Activated naive CD4-positive, alpha-beta T cell (primary cell): ENCODE data around the gene RTF1.

Experiments used
- DNase-seq, 4 experiments: peaks; one replicate each; lab custom pipeline; 2025; lab: John Stamatoyannopoulos, UW

The RTF1 gene

DNA sequence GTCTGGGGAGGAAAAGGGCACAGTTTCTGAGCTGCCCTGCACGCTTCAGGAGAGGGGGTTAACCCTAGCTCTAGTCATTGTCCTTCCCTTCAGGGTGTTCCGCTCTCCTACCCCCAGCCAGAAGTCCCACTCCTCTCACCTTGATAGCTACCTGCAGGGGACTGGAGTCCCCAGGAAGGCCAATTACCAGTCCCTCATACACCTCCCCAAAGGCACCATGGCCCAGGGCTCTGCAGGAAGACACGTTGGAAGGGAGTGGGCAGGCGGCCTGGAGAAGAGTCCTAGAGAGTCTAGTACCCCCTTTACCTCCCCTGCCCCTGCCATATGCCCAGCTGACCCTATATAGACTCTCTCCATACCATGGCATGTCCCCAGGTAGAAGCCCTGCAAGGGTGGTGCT, 88.9 kb downstream of the RTF1 start:
- DNase-seq: no peak

DNA sequence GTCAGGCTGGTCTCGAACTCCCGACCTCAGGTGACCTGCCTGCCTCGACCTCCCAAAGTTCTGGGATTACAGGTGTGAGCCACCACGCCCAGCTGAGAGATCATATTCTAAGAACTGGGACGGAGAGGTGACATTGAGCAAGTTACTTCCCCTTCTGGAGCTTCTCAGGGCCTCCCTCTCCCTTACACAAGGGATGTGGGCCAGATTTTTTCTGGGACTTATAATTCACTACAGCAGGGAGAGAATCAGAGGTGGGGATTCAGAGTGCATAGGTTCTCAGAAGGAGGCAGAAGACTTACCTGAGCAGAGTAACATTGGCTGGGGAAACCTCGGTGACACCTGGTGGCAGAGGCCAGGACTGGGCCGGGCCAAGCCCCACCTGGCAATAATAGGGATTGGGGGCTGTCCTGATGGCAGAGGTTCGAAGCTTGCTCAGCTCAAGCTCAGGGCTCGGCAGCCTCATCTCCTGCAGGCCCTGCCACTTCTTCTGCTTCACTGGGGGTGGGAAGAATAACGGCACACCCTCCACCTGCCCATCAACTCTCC, 90.0 kb downstream of the RTF1 start:
- peak in 1 of 4 experiments; percentile 8 for DNase-seq

DNA sequence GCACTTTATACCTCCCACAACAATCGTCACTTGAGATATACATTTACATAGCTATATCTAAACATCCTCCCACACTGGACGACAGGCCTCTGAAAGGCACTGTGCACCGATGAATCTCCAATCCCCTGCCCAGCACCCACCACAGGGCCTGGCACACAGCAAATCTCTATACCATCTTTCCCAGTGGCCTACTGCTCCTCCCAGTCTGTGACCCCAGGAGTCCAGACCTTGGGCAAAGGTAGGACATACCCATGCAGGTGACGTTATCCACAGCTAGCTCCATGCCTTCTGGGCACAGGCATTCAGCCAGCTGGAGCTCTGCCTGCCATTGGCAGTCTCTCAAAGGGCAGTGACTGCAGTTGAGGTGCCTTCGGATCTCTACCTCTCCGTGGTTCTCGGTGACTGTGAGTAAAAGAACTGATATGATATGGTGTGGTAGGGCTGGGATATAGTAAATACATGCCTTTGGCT, 91.0 kb downstream of the RTF1 start:
- DNase-seq: no peak

DNA sequence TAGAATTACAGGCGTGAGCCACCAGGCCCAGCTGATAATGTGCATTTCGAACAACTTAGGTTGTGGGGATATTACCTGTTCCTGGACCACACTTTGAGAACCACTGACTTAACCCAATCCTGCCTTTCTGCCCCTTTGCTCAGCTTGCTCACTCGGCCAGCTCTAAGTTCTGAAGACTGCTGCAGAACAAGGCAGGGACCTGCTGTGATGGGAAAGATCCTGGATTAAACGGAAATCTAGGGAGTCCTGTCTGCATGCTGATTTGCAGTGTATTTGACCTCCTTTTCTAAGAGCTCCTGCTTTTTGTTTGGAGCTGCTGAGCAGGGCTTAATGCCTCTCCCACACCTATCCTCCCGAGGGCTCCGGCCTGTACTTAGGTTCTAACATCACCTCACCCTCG, 93.8 kb downstream of the RTF1 start:
- DNase-seq: no peak

DNA sequence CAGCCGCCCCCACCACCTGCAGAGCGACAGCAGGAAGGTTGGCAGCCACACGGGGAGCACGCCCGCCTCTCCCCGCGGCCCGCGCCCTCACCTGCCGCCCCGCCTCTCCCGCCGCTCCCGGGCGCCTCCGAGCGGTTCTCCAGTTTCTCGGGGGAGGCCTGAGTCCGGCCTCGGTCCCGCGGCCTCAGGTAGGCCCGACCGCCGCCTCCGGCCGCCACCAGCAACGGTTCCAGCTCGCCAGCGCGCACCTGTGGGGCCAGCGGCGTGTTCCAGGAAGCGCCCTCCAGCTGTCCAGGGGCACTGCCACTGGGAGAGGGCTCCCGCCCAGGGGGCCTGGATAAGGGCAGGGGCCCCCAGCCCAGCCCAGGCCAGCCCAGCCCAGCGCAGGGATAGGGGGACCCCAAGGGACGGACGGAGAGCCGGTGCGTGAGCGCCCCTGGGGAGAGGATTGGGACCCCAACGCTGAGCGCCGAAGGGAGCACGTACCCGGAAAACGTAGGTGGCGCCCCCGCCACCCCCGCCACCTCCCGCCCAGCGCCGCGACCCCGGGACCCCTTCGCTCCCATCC, 94.5 kb downstream of the RTF1 start:
- no peak for DNase-seq

DNA sequence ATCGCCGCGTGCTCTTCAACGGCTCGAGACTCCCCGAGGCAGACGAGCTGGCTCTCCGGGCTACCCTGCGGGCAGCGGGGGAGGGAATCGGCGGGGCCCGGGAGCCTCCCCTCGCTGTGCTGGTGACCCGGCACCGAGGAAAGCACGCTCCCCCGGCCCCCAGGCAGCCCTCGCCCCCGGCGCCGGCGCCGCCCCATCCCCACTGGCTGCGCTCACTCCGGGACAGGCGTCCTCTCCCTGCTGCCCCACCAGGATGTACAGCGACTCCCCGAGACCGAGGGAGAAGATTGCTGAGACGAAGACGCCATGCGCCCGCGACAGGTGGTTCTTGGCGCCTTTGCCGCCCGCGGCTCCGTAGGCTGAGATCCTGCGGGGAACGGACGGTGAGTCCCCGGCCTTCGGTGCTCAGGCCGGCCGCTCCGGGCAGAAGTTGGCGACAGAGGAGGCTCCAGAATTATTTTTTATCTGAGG, 95.0 kb downstream of the RTF1 start:
- DNase-seq: no peak

DNA sequence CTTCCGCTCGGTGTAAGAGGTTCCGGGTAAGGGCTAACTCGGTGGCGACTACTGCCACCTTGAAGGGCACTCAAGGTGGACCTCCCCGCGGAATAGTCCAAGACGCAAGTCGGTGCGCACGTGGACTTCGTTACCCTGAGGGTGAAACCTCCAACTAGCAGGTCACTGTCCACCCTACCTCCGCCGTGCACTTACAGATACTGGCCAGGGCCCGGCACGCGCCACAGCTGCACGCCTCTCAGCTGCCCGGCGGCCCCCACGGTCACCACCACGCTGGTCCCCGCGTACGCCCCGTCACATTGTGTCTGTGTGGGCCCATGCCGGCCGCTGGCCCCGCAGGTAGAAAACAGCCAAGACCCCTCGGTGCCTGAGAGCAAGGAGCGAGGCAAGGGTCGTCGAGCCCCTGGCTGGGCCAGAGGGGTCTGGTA, 95.6 kb downstream of the RTF1 start:
- no peak for DNase-seq

DNA sequence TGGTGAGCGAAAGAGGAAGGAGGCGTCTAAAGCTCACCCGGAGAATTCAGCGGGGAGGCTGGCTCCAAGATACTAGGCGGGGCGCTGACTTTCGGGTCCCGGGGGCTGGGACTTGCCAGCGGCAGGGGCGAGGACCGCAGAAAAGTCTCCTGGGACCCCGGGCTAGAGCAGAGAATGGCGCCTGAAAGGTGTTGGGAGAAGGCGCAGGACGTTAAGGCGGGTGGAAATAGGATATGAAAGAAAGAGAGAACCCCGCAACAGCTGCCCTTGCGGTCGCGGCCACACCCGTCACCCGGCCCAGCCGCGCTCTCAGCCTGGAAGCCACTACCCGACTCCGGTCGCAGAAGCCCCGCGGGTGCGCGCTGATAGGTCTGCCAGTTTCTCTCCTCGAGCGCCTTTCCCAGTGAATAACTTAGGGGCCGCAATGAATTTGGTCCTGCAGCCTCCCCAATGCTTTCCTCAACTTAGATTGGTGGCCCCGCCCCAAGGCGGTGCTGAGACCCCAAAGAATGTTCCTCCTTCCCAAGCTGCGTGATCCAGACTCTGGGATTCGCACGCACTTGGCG, 96.1 kb downstream of the RTF1 start:
- no peak for DNase-seq

DNA sequence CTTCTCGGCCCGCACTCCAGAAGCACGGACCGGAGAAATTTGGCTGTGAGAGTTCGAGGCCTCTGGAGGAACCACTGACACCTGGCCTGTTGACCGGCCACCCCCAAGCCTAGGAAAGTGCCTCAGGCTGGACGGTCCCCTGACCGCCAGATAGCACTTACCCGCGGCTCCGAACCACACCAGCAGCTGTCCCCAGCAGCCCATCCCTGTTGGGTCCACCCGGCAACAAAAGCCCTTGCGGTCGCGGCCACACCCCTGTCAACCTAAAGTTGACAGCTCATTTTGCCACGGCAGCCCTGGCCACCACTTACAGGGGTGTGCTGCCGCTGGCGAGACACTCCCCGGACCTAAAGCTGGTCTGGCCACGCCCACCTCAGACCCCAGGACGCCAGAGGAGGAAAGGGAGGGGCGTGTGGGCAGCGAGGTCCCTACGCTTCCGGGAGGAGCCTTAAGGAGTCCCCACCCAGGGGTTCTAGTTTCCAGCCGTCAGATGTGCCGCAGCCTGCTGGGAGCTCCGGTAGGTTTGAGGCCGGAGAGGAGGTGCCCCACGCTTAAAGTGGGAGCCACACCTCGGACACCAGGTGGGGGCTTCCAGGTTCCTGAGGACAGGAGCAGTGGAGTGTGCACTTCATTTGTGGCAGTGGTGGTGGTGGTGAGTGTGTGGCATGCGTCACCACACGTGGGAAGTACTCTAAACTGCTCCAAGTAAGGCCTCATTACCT, 96.8 kb downstream of the RTF1 start, which contains the start of gene LTK:
Gene LTK (minus strand): TSS at position 322 of the 722 bp plus-strand sequence. CDS start 118 bp downstream, at position 204.
- no peak for DNase-seq

DNA sequence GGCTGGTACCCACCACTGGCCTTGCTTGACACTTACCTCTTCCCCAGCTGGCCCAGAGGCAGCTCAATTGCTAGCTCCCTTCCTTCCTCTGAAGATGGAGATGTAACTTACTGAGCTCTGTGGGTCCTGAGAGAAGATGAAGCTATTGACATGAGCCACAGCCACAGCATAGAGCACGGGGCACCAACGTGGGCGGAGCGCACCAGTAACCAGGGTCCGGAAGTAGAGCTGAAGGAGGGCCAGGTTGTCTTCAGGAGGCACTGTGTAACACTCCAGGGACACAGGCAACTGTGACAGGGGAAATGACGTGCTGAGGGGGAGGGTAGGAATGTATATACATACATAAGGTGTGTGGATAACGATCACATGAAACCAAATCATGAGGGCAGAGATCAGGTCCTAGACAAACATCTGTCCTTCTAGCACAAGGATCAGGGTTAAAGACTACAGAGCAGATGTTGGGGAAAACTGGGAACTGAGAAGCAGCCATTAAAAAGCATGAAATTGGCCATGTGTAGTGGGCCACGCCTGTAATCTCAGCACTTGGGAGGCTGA, 101.1 kb downstream of the RTF1 start:
- no peak for DNase-seq

DNA sequence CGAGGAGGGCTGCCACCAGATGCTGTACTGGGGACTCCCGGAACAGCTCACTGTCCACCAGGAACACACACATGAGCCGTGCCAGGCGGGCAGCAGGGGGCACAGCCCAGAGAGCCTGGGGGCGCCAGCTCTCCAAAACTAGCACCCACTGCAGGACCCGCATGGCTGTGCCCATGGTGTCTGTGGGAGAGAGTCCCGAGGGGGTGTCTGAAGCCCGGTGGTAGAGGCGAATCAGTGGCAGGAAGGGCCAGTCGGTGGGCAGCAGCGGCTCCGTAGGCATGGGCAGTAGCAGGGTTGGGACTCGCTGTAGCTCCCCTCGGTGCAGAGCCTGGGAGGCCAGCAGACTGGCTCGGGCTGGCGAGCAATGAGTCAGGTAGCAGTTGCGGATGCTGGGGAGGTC, 103.7 kb downstream of the RTF1 start:
- no peak for DNase-seq

DNA sequence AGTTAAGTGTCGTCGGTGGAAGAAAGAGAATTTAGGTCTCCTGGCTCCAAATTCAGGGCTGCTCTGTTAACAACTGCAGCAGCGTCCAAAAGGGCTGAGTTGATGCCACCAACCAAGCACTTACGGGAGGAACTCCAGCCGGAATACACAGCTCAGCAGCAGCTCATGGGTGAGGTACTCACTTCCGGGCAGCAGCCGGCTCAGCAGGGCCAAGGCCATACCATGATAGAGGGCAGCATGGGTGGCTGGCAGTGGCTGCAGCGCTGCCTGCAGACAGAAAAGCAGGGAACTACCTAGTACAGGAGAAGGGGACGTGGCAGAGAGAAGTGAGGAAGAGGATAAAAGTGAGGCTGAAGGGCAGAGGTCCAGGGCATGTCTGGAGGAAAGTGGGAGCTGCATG, 104.7 kb downstream of the RTF1 start:
- no peak for DNase-seq

DNA sequence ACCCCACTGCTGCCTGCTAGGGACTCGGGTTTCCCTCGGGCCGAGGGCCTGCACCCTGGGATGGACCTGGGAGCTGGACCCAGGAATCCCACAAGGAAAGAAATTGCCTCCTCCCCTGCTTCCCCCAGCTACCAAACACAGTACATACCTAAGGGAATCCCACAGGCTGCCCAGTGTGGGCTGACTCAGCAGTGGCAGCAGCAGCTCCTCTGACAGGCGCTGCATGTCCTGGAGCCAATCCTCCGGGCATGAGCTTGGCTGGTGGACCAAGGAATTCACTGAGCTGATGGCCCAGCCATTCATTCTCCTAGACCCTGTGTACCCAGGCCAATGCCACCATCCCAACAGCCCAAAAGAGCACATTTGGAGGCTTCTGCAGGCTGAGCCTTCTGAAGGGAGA, 106.2 kb downstream of the RTF1 start:
- DNase-seq: no peak

DNA sequence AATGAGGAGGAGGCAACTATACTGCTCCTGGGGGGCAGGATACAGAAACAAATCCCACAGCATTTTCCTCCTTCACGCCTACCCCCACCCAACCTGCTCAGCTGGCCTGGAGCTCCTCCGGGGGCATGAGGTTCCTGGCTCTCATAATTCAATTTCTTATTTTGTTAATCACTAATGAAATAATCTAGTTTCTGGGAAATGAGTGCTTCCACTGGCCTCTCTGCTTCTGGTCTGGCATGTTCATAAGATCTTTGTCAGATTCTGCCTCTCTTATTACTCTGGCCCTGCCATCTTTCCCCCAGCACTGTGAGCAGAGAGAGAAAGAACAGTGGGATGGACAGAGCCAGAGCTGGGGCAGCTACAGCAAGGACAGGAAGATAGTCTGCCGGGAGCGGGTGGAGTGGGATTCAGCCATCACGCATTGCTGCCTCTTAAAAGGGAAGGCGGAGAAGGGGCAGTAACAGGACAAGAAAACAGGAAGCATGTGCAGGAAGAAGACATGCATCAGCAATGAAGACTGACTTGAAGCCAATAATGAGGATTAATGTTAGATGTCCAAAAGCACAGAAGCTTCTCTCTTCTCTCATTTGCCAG, 113.6 kb downstream of the RTF1 start:
- DNase-seq: no peak
